ENCODE data around the gene DMPK. TPM values are rescaled to one million over a fixed set of nuclear protein-coding genes. Genes with fewer than 3 reads are reported as not detected.

DMPK gene
- total and polyA plus RNA-seq, 4 experiments from 2014 or later: 1.3 to 32.9 (median 30.8) TPM; not detected in 1

GRCh38 chr19:45825263-45825605 lies 42.9 kb upstream of the DMPK start:
- H3K27me3 Mint-ChIP-seq: no peaks in the 10 kb centered on the region
- ChIA-PET CTCF (ENCODE audit: partially characterized antibody) (interaction anchor here (0.8 to 1.0 kb wide), 2 partner anchors 9 to 24 kb away, joined by 3 to 5 read pairs; no protein-coding TSS in a partner anchor), POLR2A (ENCODE audit: partially characterized antibody) (no interaction called here)
- H3K9me3 Mint-ChIP-seq: no peaks in the 10 kb centered on the region
- Histone ChIP-seq H3K27ac (ENCODE audit: low read depth, low read length) (no peak overlapping the region), H3K36me3 (ENCODE audit: insufficient read depth, low read length) (peaks cover 51% of the 10 kb centered on the region), H3K4me1 (ENCODE audit: insufficient read depth, low read length) (no peaks in the 10 kb centered on the region), H3K4me3 (ENCODE audit: low read length in 2 of 2) (no peak overlapping the region), H3K9me3 (ENCODE audit: control insufficient read depth in 1 of 2, low read length in 2 of 2) (no peaks in the 10 kb centered on the region), H3K27me3 (ENCODE audit: insufficient read depth, low read length) (no peaks in the 10 kb centered on the region)
- no peak overlapping the region for H3K4me3 Mint-ChIP-seq
- no peak for DNase-seq
- H3K36me3 Mint-ChIP-seq: peaks cover 33 to 55% of the 10 kb centered on the region in 2 donors
- peaks cover 0 to under 1% (median 0%) of the 10 kb centered on the region in 4 donors for H3K4me1 Mint-ChIP-seq
- no peak overlapping the region for H3K27ac Mint-ChIP-seq
- intact Hi-C loops (cut with micrococcal nuclease): no loop called here

- CTCF ChIA-PET (ENCODE audit: partially characterized antibody): interaction anchor here (0.8 to 1.0 kb wide), 2 partner anchors 8 to 24 kb away, joined by 3 to 5 read pairs; no protein-coding TSS in a partner anchor
- H3K9me3 ChIP-seq (ENCODE audit: control insufficient read depth in 1 of 2, low read length in 2 of 2): no peaks in the 10 kb centered on the region
- H3K27me3 ChIP-seq (ENCODE audit: insufficient read depth, low read length): no peaks in the 10 kb centered on the region
- Mint-ChIP-seq H3K27ac (no peak overlapping the region), H3K4me3 (no peak overlapping the region), H3K27me3 (no peaks in the 10 kb centered on the region), H3K36me3 (peaks cover 29 to 54% of the 10 kb centered on the region in 2 donors), H3K9me3 (no peaks in the 10 kb centered on the region), H3K4me1 (no peaks in the 10 kb centered on the region)
- peaks cover 46% of the 10 kb centered on the region for H3K36me3 ChIP-seq (ENCODE audit: insufficient read depth, low read length)
- POLR2A ChIA-PET (ENCODE audit: partially characterized antibody): no interaction called here
- no peak overlapping the region for H3K4me3 ChIP-seq (ENCODE audit: low read length in 2 of 2)
- intact Hi-C loops (cut with micrococcal nuclease): no loop called here
- no peak for DNase-seq
- no peaks in the 10 kb centered on the region for H3K4me1 ChIP-seq (ENCODE audit: insufficient read depth, low read length)
- H3K27ac ChIP-seq (ENCODE audit: low read depth, low read length): no peak overlapping the region
Measured at GRCh38 chr19:45824531-45825262, 42.4 kb upstream of the DMPK start.

GRCh38 chr19:45824041-45824471 lies 41.8 kb upstream of the DMPK start:
- CTCF ChIA-PET (ENCODE audit: partially characterized antibody): interaction anchor here (0.6 to 0.8 kb wide), 2 partner anchors 8 to 1952 kb away, joined by 3 to 5 read pairs; no protein-coding TSS in a partner anchor
- POLR2A ChIA-PET (ENCODE audit: partially characterized antibody): no interaction called here
- Histone ChIP-seq H3K27me3 (ENCODE audit: insufficient read depth, low read length) (no peaks in the 10 kb centered on the region), H3K4me3 (ENCODE audit: low read length in 2 of 2) (no peak overlapping the region), H3K4me1 (ENCODE audit: insufficient read depth, low read length) (no peaks in the 10 kb centered on the region), H3K27ac (ENCODE audit: low read depth, low read length) (no peak overlapping the region), H3K9me3 (ENCODE audit: control insufficient read depth in 1 of 2, low read length in 2 of 2) (no peaks in the 10 kb centered on the region), H3K36me3 (ENCODE audit: insufficient read depth, low read length) (peaks cover 40% of the 10 kb centered on the region)
- Mint-ChIP-seq H3K36me3 (peaks cover 23 to 54% of the 10 kb centered on the region in 2 donors), H3K4me1 (no peaks in the 10 kb centered on the region), H3K27me3 (no peaks in the 10 kb centered on the region), H3K9me3 (no peaks in the 10 kb centered on the region), H3K27ac (no peak overlapping the region), H3K4me3 (no peak overlapping the region)
- intact Hi-C loops (cut with micrococcal nuclease): no loop called here
- no peak for DNase-seq

- intact Hi-C loops (cut with micrococcal nuclease): no loop called here
- no peak for DNase-seq
- H3K4me3 Mint-ChIP-seq: no peak overlapping the region
Measured at GRCh38 chr19:45823182-45823581, 40.9 kb upstream of the DMPK start.

GRCh38 chr19:45822716-45823115 lies 40.4 kb upstream of the DMPK start:
- Mint-ChIP-seq H3K27ac (no peak overlapping the region), H3K27me3 (no peaks in the 10 kb centered on the region), H3K4me1 (no peaks in the 10 kb centered on the region), H3K9me3 (no peaks in the 10 kb centered on the region), H3K4me3 (no peak overlapping the region), H3K36me3 (peaks cover 11 to 42% of the 10 kb centered on the region in 2 donors)
- ChIA-PET CTCF (ENCODE audit: partially characterized antibody) (interaction anchor here (5.3 kb wide), 1 partner anchor 23 kb away, joined by 14 read pairs; no protein-coding TSS in a partner anchor), POLR2A (ENCODE audit: partially characterized antibody) (no interaction called here)
- no peak for DNase-seq
- Histone ChIP-seq H3K4me3 (ENCODE audit: low read length in 2 of 2) (no peak overlapping the region), H3K9me3 (ENCODE audit: control insufficient read depth in 1 of 2, low read length in 2 of 2) (no peaks in the 10 kb centered on the region), H3K27ac (ENCODE audit: low read depth, low read length) (no peak overlapping the region), H3K27me3 (ENCODE audit: insufficient read depth, low read length) (no peaks in the 10 kb centered on the region), H3K36me3 (ENCODE audit: insufficient read depth, low read length) (peaks cover 29% of the 10 kb centered on the region), H3K4me1 (ENCODE audit: insufficient read depth, low read length) (no peaks in the 10 kb centered on the region)
- intact Hi-C loops (cut with micrococcal nuclease): no loop called here

More at GRCh38 chr19:45823182-45823581, 40.9 kb upstream of the DMPK start:
- Mint-ChIP-seq H3K4me1 (no peaks in the 10 kb centered on the region), H3K36me3 (peaks cover 14 to 45% of the 10 kb centered on the region in 2 donors), H3K9me3 (no peaks in the 10 kb centered on the region), H3K27ac (no peak overlapping the region), H3K27me3 (no peaks in the 10 kb centered on the region)
- Histone ChIP-seq H3K27me3 (ENCODE audit: insufficient read depth, low read length) (no peaks in the 10 kb centered on the region), H3K36me3 (ENCODE audit: insufficient read depth, low read length) (peaks cover 31% of the 10 kb centered on the region), H3K4me1 (ENCODE audit: insufficient read depth, low read length) (no peaks in the 10 kb centered on the region), H3K4me3 (ENCODE audit: low read length in 2 of 2) (no peak overlapping the region), H3K27ac (ENCODE audit: low read depth, low read length) (no peak overlapping the region), H3K9me3 (ENCODE audit: control insufficient read depth in 1 of 2, low read length in 2 of 2) (no peaks in the 10 kb centered on the region)
- ChIA-PET POLR2A (ENCODE audit: partially characterized antibody) (no interaction called here), CTCF (ENCODE audit: partially characterized antibody) (no interaction called here)

GRCh38 chr19:45821570-45821969 lies 39.3 kb upstream of the DMPK start:
- H3K27ac Mint-ChIP-seq: no peak overlapping the region
- H3K4me1 Mint-ChIP-seq: peaks cover 0 to 6% (median 4%) of the 10 kb centered on the region in 4 donors

GRCh38 chr19:45821103-45821521 lies 38.8 kb upstream of the DMPK start:
- peaks cover 11 to 34% of the 10 kb centered on the region in 2 donors for H3K36me3 Mint-ChIP-seq
- H3K4me3 ChIP-seq (ENCODE audit: low read length in 2 of 2): no peak overlapping the region
- no peak overlapping the region for H3K27ac ChIP-seq (ENCODE audit: low read depth, low read length)
- intact Hi-C loops (cut with micrococcal nuclease): no loop called here
- no peaks in the 10 kb centered on the region for H3K9me3 ChIP-seq (ENCODE audit: control insufficient read depth in 1 of 2, low read length in 2 of 2)
- H3K9me3 Mint-ChIP-seq: no peaks in the 10 kb centered on the region
- no peaks in the 10 kb centered on the region for H3K27me3 Mint-ChIP-seq
- H3K4me1 Mint-ChIP-seq: peaks cover 0 to 6% (median 4%) of the 10 kb centered on the region in 4 donors
- peaks cover 29% of the 10 kb centered on the region for H3K36me3 ChIP-seq (ENCODE audit: insufficient read depth, low read length)
- H3K27ac Mint-ChIP-seq: peak overlapping the region in 1 of 7 donors; percentile 10
- no peak for DNase-seq
- CTCF ChIA-PET (ENCODE audit: partially characterized antibody): interaction anchor here (1.0 to 5.3 kb wide), 2 partner anchors 10 to 22 kb away, joined by 3 to 14 read pairs; no protein-coding TSS in a partner anchor
- H3K4me3 Mint-ChIP-seq: no peak overlapping the region
- peaks cover 4% of the 10 kb centered on the region for H3K4me1 ChIP-seq (ENCODE audit: insufficient read depth, low read length)
- POLR2A ChIA-PET (ENCODE audit: partially characterized antibody): no interaction called here
- no peaks in the 10 kb centered on the region for H3K27me3 ChIP-seq (ENCODE audit: insufficient read depth, low read length)

More at GRCh38 chr19:45821570-45821969, 39.3 kb upstream of the DMPK start:
- CTCF ChIA-PET (ENCODE audit: partially characterized antibody): interaction anchor here (5.3 kb wide), 1 partner anchor 22 kb away, joined by 14 read pairs; no protein-coding TSS in a partner anchor
- H3K27me3 ChIP-seq (ENCODE audit: insufficient read depth, low read length): no peaks in the 10 kb centered on the region
- Mint-ChIP-seq H3K4me3 (no peak overlapping the region), H3K36me3 (peaks cover 11 to 36% of the 10 kb centered on the region in 2 donors), H3K27me3 (no peaks in the 10 kb centered on the region), H3K9me3 (no peaks in the 10 kb centered on the region)
- H3K4me1 ChIP-seq (ENCODE audit: insufficient read depth, low read length): peaks cover 4% of the 10 kb centered on the region
- POLR2A ChIA-PET (ENCODE audit: partially characterized antibody): no interaction called here
- no peak overlapping the region for H3K27ac ChIP-seq (ENCODE audit: low read depth, low read length)
- H3K9me3 ChIP-seq (ENCODE audit: control insufficient read depth in 1 of 2, low read length in 2 of 2): no peaks in the 10 kb centered on the region
- H3K36me3 ChIP-seq (ENCODE audit: insufficient read depth, low read length): peaks cover 29% of the 10 kb centered on the region
- intact Hi-C loops (cut with micrococcal nuclease): no loop called here
- no peak overlapping the region for H3K4me3 ChIP-seq (ENCODE audit: low read length in 2 of 2)
- no peak for DNase-seq

All from CD4-positive, alpha-beta memory T cell (primary cell).